NCI-H226 (cell line): ENCODE results near the gene NUMB.

ENCODE experiments used
- DNase-seq: peaks from one replicate; pipeline ENCODE4 v3.0.0-alpha.2; 2015

Gene NUMB

GRCh38 chr14:73283608-73284379, 174.6 kb downstream of the NUMB start:
- no peak for DNase-seq

GRCh38 chr14:73280903-73281302, 177.4 kb downstream of the NUMB start:
- no peak for DNase-seq

- DNase-seq: no peak
Observed at GRCh38 chr14:73277376-73277775, 181.0 kb downstream of the NUMB start.

- no peak for DNase-seq
Observed at GRCh38 chr14:73276836-73277235, 181.5 kb downstream of the NUMB start.

- DNase-seq: no peak
Observed at GRCh38 chr14:73273799-73274198, 184.5 kb downstream of the NUMB start.

- DNase-seq: no peak
Observed at GRCh38 chr14:73272393-73272792, 186.0 kb downstream of the NUMB start.

GRCh38 chr14:73269729-73270531, 188.4 kb downstream of the NUMB start:
- no peak for DNase-seq

GRCh38 chr14:73267474-73267873, 190.9 kb downstream of the NUMB start:
- DNase-seq: no peak

GRCh38 chr14:73266317-73266716, 192.0 kb downstream of the NUMB start:
- no peak for DNase-seq

GRCh38 chr14:73265721-73266046, 192.7 kb downstream of the NUMB start:
- no peak for DNase-seq

GRCh38 chr14:73264885-73265720, 193.2 kb downstream of the NUMB start:
- DNase-seq: no peak

- no peak for DNase-seq
Observed at GRCh38 chr14:73264080-73264884, 194.1 kb downstream of the NUMB start.

GRCh38 chr14:73263606-73264005, 194.7 kb downstream of the NUMB start:
- no peak for DNase-seq

GRCh38 chr14:73262427-73263183, 195.7 kb downstream of the NUMB start:
- no peak for DNase-seq

GRCh38 chr14:73261520-73262426, 196.6 kb downstream of the NUMB start:
- DNase-seq: no peak

- no peak for DNase-seq
Observed at GRCh38 chr14:73261075-73261474, 197.3 kb downstream of the NUMB start.

GRCh38 chr14:73260574-73260973, 197.8 kb downstream of the NUMB start:
- DNase-seq: no peak

- DNase-seq: no peak
Observed at GRCh38 chr14:73259837-73260236, 198.5 kb downstream of the NUMB start.

- no peak for DNase-seq
Observed at GRCh38 chr14:73258845-73259611, 199.3 kb downstream of the NUMB start.

- DNase-seq: no peak
Observed at GRCh38 chr14:73258076-73258475, 200.3 kb downstream of the NUMB start.
